NAMALWA (cell line): ENCODE measurements around the gene NFILZ.
A peak's percentile ranks its signal among the peaks of the same experiment; 100 is the strongest.
"Not testable (repeated sequence)": the region's sequence is repeated elsewhere in the genome, so short reads cannot be mapped to it uniquely, and the experiment has no call there.

Source experiments
- DNase-seq: peaks from one replicate; pipeline ENCODE4 v3.0.0-alpha.2; 2015; ENCODE audit warnings: low spot score

Gene NFILZ

GRCh38 chr19:8611391-8611876 is 19.0 kb upstream of the NFILZ start:
- DNase-seq, result no peak

GRCh38 chr19:8611877-8612806 is 18.3 kb upstream of the NFILZ start:
- no peak for DNase-seq

- DNase-seq, result no peak
These were observed 17.6 kb upstream of the NFILZ start for GRCh38 chr19:8612807-8613171.

DNA sequence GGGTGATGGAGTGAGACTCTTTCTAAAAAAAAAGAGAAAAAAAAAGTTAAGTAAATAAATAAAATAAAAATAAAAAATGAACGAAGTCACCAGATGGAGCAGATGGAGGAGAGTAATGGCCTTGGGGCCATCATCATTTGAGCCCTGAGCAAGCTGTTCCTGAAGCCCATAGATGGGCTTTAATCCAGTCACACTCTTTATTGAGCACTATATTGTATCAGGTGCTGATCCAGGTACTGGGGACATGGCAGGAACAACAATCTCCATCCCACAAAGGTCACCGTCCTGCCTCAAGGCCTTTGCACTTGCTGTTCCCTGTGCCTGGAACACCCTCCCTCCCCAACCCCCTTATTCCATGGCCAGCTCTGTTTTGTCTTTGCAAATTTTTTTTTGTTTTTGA is 16.0 kb upstream of the NFILZ start:
- no peak for DNase-seq

DNA sequence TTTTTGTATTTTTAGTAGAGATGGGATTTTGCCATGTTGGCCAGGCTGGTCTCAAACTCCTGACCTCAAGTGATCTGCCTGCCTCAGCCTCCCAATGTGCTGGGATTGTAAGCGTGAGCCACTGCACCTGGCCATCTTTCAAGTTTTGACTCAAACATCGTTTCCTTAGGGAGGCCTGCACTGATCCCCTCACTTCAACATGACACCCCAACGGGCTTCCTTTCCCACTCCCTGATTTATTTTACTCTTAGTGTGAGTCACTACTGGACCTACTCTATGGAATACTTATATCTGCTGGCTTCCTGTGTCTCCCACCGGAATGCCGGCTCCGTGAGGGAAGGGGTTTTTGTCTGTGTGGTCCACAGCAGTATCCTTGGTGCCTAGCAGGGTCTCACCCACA is 15.4 kb upstream of the NFILZ start:
- no peak for DNase-seq

DNA sequence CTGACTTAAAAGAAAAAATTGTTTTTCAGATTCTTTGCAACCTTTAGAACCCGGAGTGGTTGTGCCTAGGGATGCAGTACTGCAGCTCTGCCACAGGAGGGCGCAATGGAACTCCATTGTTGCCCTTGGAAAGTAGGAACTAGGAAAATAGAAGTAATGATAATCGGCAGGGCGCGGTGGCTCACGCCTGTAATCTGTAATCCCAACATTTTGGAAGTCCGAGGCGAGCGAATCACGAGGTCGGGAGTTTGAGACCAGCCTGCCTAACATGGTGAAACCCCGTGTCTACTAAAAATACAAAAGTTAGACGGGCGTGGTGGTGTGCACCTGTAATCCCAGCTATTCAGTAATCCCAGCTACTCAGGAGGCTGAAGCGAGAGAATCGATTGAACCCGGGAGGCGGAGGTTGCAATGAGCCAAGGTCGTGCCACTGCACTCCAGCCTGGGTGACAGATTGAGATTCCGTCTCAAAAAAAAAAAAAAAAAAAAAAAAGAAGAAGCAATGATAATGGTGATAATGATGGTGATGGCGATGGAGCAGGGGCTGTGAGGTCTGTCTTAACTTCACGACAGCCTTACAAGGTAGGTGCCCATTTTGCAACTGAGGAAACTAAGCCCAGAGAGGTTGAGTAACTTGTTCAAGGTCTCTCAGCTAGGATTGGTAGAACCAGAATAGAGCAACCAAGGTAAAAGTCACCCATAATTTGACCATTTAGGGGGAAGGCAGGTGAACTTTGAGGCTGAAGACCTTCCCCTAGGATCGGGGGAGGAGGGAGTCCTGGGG is 14.4 kb upstream of the NFILZ start:
- peak; percentile 64 for DNase-seq

DNA sequence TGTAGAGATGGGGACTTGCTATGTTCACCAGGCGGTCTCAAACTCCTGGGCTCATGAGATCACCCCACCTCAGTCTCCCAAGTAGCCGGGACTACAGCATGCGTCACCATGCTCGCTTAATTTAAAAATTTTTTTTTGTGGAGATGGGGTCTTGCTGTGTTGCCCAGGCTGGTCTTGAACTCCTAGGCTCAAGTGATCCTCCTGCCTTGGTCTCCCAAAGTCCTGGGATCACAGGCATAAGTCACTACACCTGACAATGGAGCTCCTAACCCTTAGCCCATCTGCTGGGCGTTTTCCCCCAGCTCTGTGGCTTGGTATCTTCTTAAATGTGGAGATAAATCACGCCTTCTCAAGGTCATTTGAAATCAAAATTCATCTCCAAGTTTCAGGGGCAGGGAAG is 13.6 kb upstream of the NFILZ start:
- DNase-seq, result no peak

GRCh38 chr19:8617325-8617724 is 13.1 kb upstream of the NFILZ start:
- not testable (repeated sequence) for DNase-seq

DNA sequence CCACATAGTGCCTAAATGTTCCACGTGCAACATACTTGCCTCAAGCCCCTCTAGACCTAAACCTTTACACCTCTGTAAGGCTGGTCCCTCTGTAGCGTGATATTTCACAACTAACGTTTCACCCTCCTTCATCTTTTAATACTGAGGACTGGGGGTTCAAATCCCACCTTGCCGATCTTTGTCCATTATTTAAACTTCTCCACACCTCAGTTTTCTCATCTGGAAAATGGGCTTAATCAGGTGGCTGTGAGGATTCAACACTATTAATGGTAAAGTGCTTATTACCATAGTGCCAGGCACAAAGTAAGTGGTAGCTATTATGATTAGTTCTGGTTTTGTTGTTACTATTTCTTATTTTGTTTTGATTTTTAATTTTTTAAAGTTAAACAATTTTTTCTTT is 12.4 kb upstream of the NFILZ start:
- DNase-seq, result no peak

- no peak for DNase-seq
These were observed 11.7 kb upstream of the NFILZ start for GRCh38 chr19:8618751-8619150.

- DNase-seq, result not testable (repeated sequence)
These were observed 7.5 kb upstream of the NFILZ start for GRCh38 chr19:8622886-8623285.

GRCh38 chr19:8626842-8627241 is 3.6 kb upstream of the NFILZ start:
- DNase-seq, result no peak

DNA sequence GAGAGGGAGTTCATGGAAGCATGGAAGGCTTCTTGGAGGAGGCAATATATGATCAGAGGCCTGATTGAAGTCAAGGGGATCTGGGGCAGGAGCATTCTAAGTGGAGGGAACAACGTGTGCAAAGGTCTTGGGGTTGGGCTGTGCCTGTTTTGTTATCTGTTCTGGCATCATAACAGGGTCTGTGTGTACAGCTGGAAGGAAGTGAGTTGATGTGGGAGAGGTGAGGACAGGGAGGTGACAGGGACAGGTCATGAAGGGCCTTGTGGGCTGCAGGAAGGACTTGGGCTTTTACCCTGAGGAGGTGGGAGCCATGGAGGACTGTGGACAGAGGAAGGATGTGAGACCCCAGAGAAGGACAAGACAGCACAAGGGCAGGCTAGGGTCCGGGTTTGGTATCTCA is 1.2 kb upstream of the NFILZ start:
- DNase-seq, result no peak

DNA sequence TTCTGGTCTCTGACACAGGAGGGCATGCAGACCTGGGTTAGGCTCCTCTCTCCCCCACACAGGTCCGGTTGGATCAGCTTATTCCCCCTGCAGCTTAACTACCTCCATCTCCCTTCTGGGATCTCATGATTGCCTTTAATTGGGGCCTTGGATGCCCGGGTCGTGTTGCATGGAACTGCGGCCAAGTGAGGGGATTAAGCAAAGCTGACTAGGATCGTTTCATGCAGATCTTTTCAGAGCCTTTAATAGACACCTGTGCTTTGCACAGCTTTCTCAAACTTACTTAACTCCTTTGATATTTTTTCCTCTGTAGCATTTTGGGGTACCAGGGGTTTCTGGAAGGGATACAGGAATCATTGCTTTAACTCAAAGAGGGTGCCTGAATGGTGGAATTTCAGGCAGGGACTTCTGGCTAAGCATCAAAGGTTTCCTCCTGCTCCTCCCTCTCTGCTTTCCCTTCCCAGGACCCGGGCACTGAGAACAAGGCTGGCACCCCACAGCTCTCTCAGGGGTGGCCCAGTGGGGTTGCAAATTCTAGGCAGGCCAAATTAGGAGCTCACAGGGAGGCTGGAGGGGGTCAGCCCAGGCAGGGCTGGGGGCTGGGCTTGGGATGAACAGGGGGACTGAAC is 477 bp downstream of the NFILZ start:
- DNase-seq, result no peak

DNA sequence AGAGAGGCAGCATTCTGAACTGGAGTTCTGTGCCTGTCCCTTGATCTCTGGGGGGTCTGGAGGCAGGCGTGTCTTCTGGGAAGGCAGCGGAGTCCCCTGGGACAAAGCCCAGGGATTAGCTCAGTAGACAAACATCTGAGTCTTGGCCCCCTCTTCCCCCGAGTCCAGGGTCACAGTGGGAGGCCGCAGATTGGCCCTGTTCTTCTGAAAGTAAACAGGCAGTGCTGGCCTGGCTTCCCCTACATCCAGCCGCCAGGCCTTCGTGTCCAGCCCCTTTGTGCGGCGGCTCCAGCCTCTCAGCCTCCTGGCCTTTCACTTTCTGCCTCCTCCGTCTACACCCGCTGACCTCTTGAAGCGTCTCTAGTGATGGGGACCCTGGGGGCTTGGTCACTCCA is 989 bp downstream of the NFILZ start:
- DNase-seq, result no peak

DNA sequence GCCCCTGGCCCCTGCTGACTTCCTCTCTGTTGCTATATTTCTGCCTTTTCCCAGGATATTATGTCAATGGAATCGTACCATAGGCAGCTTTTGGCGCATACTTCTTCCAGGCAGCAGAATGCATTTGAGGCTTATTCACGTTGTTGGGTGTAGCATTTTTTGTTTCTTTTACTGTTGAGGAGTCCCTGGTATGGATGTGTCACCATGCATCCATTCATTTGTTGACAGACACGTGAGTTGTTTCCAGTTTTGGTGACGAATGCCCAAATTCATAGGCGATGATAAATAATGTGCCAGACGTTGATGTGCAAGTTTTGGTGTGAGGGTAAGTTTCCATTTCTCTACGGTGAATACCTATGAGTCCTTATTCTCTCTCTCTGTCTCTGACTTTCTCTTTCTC is 5.0 kb downstream of the NFILZ start:
- DNase-seq, result no peak

DNA sequence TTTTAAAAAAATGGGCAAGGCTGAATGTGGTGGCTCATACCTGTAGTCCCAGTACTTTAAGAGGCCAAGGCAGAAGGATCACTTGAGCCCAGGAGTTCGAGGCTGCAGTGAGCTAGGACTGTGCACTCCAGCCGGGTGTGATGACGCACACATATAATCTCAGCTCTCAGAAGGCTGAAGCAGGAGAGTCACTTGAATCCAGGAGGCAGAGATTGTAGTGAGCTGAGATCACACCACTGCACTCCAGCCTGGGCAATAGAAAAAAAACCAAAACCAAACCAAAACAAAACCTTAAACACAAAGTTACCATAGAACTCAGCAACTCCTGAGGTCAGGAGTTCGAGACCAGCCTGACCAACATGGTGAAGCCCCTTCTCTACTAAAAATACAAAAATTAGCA is 6.6 kb downstream of the NFILZ start:
- not testable (repeated sequence) for DNase-seq

DNA sequence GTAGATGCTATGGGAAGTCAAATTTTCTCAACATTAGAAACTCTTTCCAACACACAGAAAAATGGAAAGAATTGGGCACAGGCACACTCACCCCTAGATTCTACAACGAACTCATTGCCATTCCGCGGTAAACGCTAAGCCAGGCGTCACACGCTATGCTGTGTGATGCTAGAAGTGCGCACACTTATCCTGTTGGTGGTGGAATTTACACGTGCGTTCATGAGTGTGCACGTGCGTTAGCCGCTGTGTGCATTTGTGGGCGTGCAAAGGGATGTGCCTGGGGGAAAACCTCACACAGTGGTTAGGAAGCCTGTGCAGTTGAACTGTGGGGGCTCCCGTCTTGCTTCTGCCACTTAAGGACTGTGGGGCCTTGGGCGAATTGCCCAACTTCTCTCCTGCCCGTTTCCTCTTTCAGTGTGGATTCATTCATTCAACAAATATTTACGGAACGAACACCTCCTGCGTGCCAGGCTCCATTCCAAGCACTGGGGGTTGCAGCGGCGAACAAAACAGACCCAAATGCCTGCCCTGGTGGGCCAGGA is 7.7 kb downstream of the NFILZ start:
- no peak for DNase-seq

- no peak for DNase-seq
These were observed 9.5 kb downstream of the NFILZ start for GRCh38 chr19:8639821-8640401.

GRCh38 chr19:8640402-8641004 is 10.1 kb downstream of the NFILZ start:
- DNase-seq, result no peak

DNA sequence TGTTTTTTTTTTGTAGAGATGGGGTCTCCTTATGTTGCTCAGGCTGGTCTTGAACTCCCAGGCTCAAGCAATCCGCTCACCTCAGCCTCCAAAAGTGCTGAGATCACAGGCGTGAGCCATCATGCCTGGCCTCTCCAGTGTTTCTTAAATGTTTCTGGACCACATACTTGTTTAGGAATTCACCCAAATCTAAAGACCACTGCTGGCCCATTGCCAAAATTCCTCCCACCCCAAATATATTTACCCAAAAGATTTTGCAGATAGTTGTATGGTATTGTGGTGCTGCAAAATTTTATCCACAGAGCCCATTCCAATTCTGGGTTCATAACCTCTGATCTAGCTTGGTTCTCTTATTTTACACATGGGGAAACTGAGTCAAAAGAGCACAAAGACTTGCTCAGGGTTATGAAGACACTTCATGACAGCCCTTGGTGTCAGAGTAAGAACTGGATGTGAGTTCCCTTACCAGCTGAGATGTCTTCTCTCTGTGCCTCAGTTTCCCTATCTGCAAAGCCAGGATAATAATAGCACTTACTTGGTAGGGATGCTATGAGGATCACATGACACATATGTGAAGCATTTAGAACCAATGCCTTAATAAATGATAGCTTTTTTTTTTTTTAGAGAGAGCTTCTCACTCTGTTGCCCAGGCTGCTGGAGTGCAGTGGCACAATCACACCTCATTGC is 10.9 kb downstream of the NFILZ start:
- no peak for DNase-seq
